OCI-LY1 (cell line): Measurements from ENCODE around the gene PLD1.

Experiments used
- H2AFZ ChIP-seq: fragments of 200-600 bp; sonication (generic), shearing (Covaris generic); 2 replicates; pipeline ENCODE4 v1.6.0; 2014; ENCODE audit warnings: antibody characterized with exemption, mild to moderate bottlenecking, low read length
- H3F3A ChIP-seq: fragments of 200-600 bp; sonication (generic), shearing (Covaris generic); 2 replicates; pipeline ENCODE4 v1.6.0; 2014; ENCODE audit warnings: mild to moderate bottlenecking, antibody characterized with exemption, low read length, moderate library complexity; ENCODE audit not compliant: insufficient read depth
- H3K27ac ChIP-seq: fragments of 200-600 bp; sonication (generic); 2 replicates; pipeline ENCODE4 v1.5.1; 2014; ENCODE audit warnings: low read length, mixed run types, mild to moderate bottlenecking, low read depth; ENCODE audit not compliant: poor library complexity, severe bottlenecking
- H3K27me3 ChIP-seq: fragments of 200-600 bp; sonication (generic); 2 replicates; pipeline ENCODE4 v1.6.0; 2014; ENCODE audit warnings: antibody characterized with exemption, mild to moderate bottlenecking, low read length, moderate library complexity; ENCODE audit not compliant: insufficient read depth
- H3K36me3 ChIP-seq: fragments of 200-600 bp; sonication (generic); 2 replicates; pipeline ENCODE4 v1.6.1; 2014; ENCODE audit warnings: mild to moderate bottlenecking, antibody characterized with exemption, low read length, moderate library complexity, mixed read lengths; ENCODE audit not compliant: insufficient read depth
- H3K4me1 ChIP-seq: fragments of 200-600 bp; sonication (generic); 2 replicates; pipeline ENCODE4 v1.5.1; 2014; ENCODE audit warnings: mild to moderate bottlenecking, low read length, moderate library complexity; ENCODE audit not compliant: insufficient read depth, severe bottlenecking
- H3K4me2 ChIP-seq: fragments of 200-600 bp; sonication (generic), shearing (Covaris generic); 2 replicates; pipeline ENCODE4 v1.6.1; 2014; ENCODE audit warnings: low read length
- H3K4me3 ChIP-seq: fragments of 200-600 bp; sonication (generic); 2 replicates; pipeline ENCODE4 v1.5.1; 2014; ENCODE audit warnings: low read length, low read depth, mild to moderate bottlenecking, mixed read lengths; ENCODE audit not compliant: poor library complexity, severe bottlenecking
- H3K79me2 ChIP-seq: fragments of 200-600 bp; shearing (Covaris generic); 2 replicates; pipeline ENCODE4 v1.6.1; 2016; ENCODE audit warnings: mixed run types, low read length, mixed read lengths; ENCODE audit not compliant: insufficient read depth
- H3K9ac ChIP-seq: fragments of 200-600 bp; sonication (generic), shearing (Covaris generic); 2 replicates; pipeline ENCODE4 v1.6.1; 2014; ENCODE audit warnings: mild to moderate bottlenecking, low read length, mixed read lengths
- H3K9me2 ChIP-seq: fragments of 200-600 bp; sonication (generic), shearing (Covaris generic); 2 replicates; pipeline ENCODE4 v1.6.1; 2014; ENCODE audit warnings: low read depth, mild to moderate bottlenecking, low read length, mixed read lengths
- H3K9me3 ChIP-seq: fragments of 200-600 bp; shearing (Covaris generic); 2 replicates; pipeline ENCODE4 v1.6.1; 2014; ENCODE audit warnings: low read length, mixed read lengths
- H4K20me1 ChIP-seq: fragments of 200-600 bp; sonication (generic), shearing (Covaris generic); 2 replicates; pipeline ENCODE4 v1.6.0; 2016; ENCODE audit warnings: mild to moderate bottlenecking, low read length; ENCODE audit not compliant: insufficient read depth
- EZH2 ChIP-seq: fragments of 200-600 bp; sonication (generic), shearing (Covaris generic); IDR thresholded peaks from 2 replicates; pipeline ENCODE4 v1.8.0; 2017; ENCODE audit warnings: borderline replicate concordance, mixed run types, mild to moderate bottlenecking, antibody characterized with exemption, low read length, moderate library complexity, mixed read lengths
- TF ChIP-seq, protein P1 (sequence below): fragments of 200-600 bp; sonication (generic), shearing (Covaris generic); IDR thresholded peaks from 2 replicates; pipeline ENCODE4 v1.5.1; 2017; ENCODE audit warnings: mild to moderate bottlenecking, antibody characterized with exemption, low read length, moderate library complexity, mixed read lengths

The PLD1 gene

DNA sequence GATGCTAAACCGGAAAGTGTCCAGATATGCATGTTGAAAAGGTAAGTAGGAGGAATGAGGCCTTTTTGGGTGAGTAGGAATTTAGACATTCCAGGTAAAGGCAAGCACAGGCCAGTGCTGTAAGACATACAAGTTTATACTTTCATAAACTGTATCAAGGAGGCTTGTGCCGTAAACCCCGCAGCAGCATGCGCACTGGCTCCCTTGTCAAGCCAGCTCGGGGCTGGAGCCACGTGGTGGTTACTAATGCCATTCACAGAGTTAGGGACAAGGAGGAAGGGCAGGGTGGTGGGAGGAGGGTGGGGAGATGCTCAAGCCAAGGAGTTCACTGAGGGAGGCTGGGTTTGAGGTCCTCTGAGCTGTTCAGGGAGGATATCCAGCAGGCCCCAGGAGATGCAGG is 35.8 kb downstream of the PLD1 start:
- no peaks in the 10 kb centered on the region for H3K36me3 ChIP-seq
- H3K9ac ChIP-seq: no peak overlapping the region
- no peaks in the 10 kb centered on the region for H3K79me2 ChIP-seq
- TF ChIP-seq, protein P1, sequence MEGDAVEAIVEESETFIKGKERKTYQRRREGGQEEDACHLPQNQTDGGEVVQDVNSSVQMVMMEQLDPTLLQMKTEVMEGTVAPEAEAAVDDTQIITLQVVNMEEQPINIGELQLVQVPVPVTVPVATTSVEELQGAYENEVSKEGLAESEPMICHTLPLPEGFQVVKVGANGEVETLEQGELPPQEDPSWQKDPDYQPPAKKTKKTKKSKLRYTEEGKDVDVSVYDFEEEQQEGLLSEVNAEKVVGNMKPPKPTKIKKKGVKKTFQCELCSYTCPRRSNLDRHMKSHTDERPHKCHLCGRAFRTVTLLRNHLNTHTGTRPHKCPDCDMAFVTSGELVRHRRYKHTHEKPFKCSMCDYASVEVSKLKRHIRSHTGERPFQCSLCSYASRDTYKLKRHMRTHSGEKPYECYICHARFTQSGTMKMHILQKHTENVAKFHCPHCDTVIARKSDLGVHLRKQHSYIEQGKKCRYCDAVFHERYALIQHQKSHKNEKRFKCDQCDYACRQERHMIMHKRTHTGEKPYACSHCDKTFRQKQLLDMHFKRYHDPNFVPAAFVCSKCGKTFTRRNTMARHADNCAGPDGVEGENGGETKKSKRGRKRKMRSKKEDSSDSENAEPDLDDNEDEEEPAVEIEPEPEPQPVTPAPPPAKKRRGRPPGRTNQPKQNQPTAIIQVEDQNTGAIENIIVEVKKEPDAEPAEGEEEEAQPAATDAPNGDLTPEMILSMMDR: no peak
- no peak for TF ChIP-seq EZH2
- H3K4me3 ChIP-seq: no peak overlapping the region
- H3K27ac ChIP-seq: no peak overlapping the region
- no peaks in the 10 kb centered on the region for H3K9me3 ChIP-seq
- no peaks in the 10 kb centered on the region for H3F3A ChIP-seq
- no peaks in the 10 kb centered on the region for H3K27me3 ChIP-seq
- H3K9me2 ChIP-seq: no peaks in the 10 kb centered on the region
- H2AFZ ChIP-seq: no peak overlapping the region
- no peaks in the 10 kb centered on the region for H3K4me1 ChIP-seq
- H4K20me1 ChIP-seq: no peaks in the 10 kb centered on the region
- no peak overlapping the region for H3K4me2 ChIP-seq

DNA sequence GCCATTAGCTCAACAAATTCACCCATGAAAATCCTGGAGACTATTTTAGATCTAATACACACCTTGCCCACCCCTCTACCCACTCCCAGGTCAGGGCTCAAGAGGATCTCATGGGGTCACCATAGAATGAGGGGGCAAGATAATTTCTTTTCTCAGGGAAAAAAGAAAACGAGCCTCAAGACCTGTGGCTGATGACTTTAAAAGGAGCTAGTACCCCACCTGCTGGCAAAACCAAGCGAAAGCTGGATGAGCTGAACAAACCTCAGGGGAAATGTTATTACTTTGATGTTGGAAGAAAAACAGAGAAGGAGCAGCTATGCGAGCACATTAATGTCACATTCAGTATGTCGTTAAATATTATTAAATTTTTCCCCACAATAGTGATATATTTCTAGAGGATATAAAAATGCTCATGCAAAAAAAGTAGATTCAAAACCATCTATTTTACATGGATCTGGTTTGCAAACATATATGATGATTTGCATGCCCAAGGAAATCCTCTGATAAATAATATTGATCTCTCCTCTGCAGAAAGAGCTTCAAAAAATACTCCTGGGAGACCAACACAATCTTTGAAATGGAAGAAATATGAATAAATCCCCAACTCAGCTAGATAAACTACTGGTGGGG is 37.7 kb downstream of the PLD1 start:
- H3K9me2 ChIP-seq: no peaks in the 10 kb centered on the region
- no peaks in the 10 kb centered on the region for H3K27me3 ChIP-seq
- H3K9me3 ChIP-seq: no peaks in the 10 kb centered on the region
- H3K36me3 ChIP-seq: no peaks in the 10 kb centered on the region
- TF ChIP-seq, protein P1: peak; percentile 78
- no peak for TF ChIP-seq EZH2
- H3K4me1 ChIP-seq: no peaks in the 10 kb centered on the region
- no peaks in the 10 kb centered on the region for H3K79me2 ChIP-seq
- no peak overlapping the region for H2AFZ ChIP-seq
- H3K4me2 ChIP-seq: no peak overlapping the region
- H4K20me1 ChIP-seq: no peaks in the 10 kb centered on the region
- no peak overlapping the region for H3K27ac ChIP-seq
- no peak overlapping the region for H3K9ac ChIP-seq
- H3K4me3 ChIP-seq: no peak overlapping the region
- no peaks in the 10 kb centered on the region for H3F3A ChIP-seq

- TF ChIP-seq EZH2: no peak
- TF ChIP-seq, protein P1: no peak
- Histone ChIP-seq H3K79me2 (no peaks in the 10 kb centered on the region), H3K27ac (no peak overlapping the region), H2AFZ (no peak overlapping the region), H3K9ac (no peak overlapping the region), H3K27me3 (no peaks in the 10 kb centered on the region), H3K9me2 (no peaks in the 10 kb centered on the region), H4K20me1 (no peaks in the 10 kb centered on the region), H3K36me3 (no peaks in the 10 kb centered on the region), H3K4me2 (no peak overlapping the region), H3K9me3 (no peaks in the 10 kb centered on the region), H3F3A (no peaks in the 10 kb centered on the region), H3K4me3 (no peak overlapping the region), H3K4me1 (no peaks in the 10 kb centered on the region)
Observed at GRCh38 chr3:171770689-171771620, 39.3 kb downstream of the PLD1 start.
